Stimulated activated CD8-positive, alpha-beta memory T cell treated with anti-CD3 and anti-CD28 coated beads, Interleukin-15, amount 100 ng/mL, for 4 hours (primary cell): ENCODE data around the gene VAV2.
"Not testable (repeated sequence)": the region's sequence is repeated elsewhere in the genome, so short reads cannot be mapped to it uniquely, and the experiment has no call there.

Experiments
- DNase-seq, 2 donors: peaks; one replicate each; pipeline ENCODE4 v3.0.0-alpha.2; 2020; ENCODE audit warnings: low read depth in 2 of 2

The VAV2 gene

DNA sequence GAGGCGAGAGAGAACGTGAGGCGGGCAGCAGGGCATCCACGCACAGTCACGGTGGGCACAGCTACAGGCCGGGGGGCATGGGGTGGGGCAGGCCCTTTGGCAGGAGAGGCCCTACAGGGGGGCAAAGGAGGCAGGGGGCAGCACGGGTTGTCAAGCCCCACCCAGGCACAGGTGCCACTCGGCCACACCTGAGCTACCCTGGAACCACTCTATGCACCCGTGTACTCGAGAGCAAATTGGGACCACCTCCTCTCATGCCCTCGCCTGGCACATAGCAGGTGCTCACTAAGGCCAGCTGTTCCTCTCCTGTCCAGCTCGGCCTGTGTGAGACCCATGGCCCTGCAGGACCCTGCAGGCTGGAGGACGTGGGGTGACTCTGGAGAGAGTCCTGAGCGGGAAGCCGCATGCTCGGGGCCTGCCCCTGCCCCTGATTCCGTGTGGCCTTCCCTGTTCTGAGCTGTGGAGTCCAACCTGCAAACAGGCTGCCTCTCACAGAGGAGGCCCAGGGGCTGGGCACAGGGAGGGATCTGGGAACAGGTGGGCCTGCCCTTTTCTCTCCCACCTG is 222.5 kb downstream of the VAV2 start:
- no peak for DNase-seq

DNA sequence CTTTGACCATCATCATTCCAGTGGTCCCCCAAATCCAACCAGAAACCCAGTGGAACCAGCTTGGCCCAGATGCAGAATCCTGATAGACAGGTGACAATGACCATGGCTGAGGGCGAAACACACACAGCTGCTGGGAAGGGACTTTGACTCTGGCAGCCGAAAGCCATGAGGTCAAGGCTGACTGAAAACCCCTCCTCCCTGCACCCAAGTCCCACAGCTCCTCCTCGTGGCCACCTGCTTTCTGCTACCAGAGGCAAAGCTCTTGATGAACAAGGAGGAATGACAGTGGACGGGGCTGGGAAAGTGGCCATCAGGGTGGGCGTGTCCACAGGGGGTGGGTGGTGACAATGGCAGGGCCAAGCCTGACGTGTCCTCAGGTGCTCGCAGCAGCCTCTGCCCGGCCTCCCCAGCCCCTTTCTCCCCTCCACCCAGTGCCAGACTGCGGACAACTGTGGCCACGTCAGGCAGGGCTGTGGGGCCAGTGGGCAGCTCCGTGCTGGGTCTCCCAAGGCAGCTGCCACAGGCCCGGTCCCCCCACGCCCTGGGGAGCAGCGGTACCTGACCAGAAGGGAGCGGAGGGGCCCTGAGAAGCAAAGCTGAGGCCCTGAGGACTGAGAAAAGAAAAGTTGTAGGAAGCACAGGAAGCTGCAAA is 223.1 kb downstream of the VAV2 start:
- DNase-seq: no peak

DNA sequence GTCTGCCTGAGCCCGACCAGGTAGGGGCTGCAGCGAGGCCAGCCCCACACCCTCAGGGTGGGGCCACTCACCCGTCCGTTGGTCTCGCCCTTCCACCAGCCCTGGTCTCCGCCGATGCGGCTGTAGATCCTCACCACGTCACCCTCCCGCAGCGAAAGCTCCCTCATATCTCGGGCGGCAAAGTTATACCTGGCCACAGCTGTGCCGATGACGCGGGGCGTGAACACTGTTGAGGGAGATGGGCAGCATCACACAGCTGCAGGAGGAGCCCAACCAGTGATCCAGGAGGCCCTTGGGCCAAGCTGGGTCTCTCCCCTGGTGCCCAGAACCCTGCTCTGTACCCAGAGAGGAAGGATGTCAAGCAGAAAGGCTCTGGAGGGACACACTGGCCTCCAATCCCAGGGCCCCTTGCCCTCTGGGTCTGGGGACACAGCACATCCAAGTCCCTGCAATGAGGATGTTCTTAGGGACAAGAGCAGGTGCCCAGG is 223.7 kb downstream of the VAV2 start:
- no peak for DNase-seq

DNA sequence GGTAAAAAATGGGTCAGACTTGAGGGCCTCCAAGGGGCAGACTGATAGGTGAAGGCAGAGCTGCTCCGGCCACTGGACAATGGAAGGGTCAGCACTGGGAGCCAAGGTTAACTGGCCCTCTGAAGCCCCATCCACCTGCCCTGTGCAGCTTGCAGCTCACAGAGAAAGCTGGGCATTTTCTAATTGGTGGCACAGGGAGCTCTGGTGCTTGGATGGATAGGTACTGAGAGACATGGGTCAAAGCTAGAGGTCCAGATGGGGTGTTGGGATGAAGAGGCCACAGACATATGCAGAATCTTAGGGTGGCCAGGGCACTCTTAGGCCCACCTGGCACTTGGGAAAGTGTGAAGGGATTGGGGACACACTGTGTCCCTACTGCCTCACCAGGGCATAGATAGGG is 224.5 kb downstream of the VAV2 start:
- DNase-seq: no peak

DNA sequence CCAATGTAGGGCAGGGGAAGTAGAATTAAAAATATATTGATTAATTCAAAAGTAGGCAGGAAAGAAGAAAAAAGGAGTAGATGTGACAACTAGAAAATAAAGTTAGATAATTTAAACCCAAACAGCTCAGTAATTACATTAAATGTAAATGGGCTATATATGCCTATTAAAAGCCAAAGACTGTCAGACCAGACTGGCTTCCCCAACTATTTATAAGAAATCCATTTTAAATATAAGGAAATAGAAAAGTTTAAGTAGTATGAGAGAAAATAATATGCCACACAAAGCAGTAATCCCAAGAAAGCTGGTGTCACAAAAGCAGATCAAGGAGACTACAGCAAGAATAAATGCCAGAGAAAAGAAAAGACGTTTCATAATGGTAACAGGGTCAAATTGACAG is 225.1 kb downstream of the VAV2 start:
- DNase-seq: no peak

GRCh38 chr9:133766234-133766633 is 225.9 kb downstream of the VAV2 start:
- not testable (repeated sequence) for DNase-seq

DNA sequence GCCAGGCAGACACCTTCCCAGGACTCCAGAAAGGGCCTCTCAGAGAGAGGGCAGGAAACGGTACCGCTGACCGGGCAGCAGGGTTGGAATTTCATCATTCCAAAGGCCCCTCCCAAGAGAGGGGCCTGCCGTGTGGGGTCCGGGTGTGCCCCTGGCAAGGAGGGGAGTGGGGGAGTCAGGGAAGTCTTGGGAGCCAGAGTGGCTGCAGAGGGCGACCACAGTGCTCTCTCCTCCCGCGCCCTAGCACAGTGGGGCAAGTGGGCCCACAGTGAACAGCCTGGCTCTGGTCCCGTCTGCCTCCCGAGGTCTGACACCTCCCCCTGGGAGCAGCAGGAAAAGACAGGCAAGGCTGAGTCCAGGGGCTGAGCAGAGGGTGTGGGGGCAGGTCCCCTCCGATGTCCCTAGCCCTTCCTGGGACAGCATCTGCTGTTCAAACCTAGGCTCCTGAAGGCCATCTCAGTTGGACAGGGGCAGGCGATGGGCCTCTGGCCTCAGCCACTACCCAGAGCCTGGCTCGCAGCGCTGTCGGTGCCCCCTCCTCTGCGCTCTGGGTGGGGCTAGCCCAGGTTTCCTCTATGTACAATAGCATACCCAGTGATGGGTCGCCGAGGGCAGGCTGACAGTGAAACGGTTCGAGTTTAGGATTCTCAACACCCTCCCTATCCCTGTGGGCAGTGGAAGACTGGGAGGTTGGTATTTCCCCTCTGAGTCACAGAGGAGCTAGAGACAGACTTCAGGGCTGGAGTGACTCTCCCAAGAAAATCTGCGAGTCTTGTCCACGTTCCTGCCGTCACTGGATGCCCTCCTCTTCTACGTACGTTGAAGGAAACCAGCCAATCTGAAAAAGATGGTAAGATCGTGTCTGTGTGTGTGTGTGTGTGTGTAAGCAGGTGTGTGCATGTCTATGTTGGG is 228.6 kb downstream of the VAV2 start:
- DNase-seq: no peak

- no peak for DNase-seq
These were observed 229.4 kb downstream of the VAV2 start for GRCh38 chr9:133762488-133763271.

GRCh38 chr9:133761641-133762248 is 230.4 kb downstream of the VAV2 start:
- DNase-seq: no peak

DNA sequence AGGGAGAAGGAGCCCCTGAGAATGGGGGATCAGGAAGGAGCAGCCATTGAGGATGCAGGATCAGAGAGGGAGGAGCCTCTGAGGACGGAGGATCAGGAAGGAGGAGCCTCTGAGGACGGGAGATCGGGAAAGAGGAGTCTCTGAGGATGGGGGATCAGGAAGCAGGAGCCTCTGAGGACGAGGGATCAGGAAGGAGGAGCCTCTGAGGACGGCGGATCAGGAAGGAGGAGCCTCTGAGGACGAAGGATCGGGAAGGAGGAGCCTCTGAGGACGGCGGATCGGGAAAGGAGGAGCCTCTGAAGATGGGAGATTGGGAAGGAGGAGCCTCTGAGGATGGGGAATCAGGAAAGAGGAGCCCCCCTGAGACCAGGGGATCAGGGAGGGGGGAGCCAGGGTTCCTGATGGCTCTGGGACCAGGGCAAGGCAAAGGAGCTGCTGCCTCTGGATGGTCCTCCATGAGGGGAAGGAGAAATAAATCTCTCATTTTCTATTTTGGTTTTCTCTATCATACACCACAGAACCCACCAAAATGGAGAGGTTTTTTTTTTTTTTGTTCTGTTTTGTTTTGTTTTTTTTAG is 231.3 kb downstream of the VAV2 start:
- DNase-seq: no peak

DNA sequence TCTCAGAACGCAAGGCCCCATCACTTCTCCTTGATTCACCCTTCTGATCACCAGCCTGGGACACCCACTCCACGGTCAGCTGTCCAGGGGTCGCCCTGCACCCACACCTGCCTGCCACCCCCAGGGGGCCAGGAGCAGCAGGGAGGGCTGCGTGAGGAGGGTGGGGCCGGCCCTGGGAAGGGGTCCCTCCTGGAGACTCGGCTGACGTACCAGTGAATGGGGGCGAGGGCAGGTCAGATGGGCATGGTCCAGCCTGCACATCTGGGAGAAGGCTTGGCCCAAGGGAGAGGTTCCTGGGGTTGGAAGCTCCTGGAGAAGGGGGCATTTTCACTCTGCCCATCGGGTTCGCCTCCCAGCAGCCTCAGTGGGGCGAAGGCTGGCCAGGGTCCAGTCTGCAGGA is 232.2 kb downstream of the VAV2 start:
- DNase-seq: no peak

GRCh38 chr9:133759146-133759900 is 232.8 kb downstream of the VAV2 start:
- DNase-seq: no peak

GRCh38 chr9:133758228-133758627 is 233.9 kb downstream of the VAV2 start:
- DNase-seq: no peak

DNA sequence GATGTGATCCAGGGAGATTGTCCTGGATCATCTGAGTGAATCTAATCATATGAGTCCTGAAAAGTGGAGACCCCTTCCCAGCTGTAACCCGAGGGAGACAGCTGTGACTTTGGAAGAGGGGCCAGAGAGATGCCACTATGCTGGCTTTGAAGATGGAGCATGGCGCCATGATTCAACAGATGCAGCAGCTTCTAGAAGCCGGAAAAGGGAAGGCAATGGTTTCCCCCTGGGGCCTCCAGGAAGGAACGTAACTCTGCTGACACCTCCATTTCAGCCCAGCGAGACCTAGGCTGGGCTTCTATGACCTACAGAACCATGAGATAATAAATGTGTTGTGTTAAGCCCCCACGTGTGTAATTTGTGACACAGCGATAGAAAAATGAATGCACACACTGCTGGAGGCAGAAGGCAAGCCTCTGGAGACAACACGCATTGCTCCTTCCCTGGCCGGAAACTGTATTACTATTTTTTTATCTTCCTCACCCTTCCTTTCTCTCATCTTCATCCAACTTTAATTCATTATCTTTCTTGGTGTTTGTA is 237.4 kb downstream of the VAV2 start:
- DNase-seq: no peak

GRCh38 chr9:133754187-133754586 is 237.9 kb downstream of the VAV2 start:
- no peak for DNase-seq

DNA sequence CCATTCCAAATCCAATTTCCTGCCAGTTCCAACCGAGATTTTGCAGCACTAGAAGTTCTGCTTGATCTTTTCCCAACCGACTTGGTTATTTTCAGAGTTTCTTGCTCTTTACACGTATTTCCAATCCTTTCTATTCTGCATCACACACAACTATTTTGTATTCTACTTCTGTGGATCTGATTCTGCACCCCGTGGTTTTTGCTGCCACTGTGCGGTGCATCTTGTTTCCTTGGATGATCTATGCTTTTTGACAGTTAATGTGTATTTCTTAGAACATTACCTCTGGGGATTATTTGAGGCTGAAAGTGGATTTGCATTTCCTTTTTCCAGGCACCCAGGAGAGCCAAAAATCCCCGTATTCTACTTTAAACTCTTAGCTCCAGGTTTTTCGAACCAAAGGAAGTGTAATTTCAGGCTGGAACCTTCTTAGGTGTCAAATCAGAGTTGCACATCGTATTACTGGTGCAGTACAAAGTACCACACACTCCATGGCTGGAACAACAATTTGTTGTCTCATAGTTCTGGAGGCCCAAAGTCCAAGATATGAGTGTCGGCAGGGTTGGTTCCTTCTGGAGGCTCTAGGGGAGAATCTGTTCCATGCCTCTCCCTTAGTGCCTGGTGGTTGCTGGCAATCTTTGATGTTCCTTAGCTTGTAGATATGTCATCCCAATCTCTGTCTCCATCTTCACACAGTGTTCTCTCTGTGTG is 239.2 kb downstream of the VAV2 start:
- no peak for DNase-seq

- DNase-seq: no peak
These were observed 241.0 kb downstream of the VAV2 start for GRCh38 chr9:133750982-133751649.

DNA sequence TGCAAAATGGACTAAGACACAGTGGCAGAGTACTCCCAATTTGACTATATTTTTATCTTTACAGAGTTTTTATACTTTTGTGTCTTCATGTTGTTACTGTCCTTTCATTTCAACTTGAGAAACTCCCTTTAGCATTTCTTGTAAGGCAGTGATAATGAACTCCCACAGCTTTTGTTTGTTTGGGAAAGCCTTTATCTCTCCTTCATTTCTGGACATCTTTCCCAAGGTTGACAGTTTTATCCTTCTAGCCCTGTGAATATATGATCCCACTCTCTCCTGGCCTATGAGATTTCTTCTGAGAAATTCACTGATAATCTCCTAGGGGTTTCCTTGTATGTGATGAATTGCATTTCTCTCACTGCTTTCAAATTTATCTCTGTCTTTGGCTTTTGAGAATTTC is 244.8 kb downstream of the VAV2 start:
- DNase-seq: no peak

DNA sequence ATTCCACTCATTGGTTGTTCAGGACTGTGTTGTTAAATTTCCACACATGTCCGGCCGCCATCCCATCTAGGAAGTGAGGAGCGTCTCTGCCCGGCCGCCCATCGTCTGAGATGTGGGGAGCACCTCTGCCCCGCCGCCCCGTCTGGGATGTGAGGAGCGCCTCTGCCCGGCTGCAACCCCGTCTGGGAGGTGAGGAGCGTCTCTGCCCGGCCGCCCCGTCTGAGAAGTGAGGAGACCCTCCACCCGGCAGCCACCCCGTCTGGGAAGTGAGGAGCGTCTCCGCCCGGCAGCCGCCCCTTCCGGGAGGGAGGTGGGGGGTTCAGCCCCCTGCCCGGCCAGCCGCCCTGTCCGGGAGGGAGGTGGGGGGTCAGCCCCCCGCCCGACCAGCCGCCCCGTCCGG is 247.6 kb downstream of the VAV2 start:
- not testable (repeated sequence) for DNase-seq
